ENCODE data around the gene SLC7A6.

Gene SLC7A6

DNA sequence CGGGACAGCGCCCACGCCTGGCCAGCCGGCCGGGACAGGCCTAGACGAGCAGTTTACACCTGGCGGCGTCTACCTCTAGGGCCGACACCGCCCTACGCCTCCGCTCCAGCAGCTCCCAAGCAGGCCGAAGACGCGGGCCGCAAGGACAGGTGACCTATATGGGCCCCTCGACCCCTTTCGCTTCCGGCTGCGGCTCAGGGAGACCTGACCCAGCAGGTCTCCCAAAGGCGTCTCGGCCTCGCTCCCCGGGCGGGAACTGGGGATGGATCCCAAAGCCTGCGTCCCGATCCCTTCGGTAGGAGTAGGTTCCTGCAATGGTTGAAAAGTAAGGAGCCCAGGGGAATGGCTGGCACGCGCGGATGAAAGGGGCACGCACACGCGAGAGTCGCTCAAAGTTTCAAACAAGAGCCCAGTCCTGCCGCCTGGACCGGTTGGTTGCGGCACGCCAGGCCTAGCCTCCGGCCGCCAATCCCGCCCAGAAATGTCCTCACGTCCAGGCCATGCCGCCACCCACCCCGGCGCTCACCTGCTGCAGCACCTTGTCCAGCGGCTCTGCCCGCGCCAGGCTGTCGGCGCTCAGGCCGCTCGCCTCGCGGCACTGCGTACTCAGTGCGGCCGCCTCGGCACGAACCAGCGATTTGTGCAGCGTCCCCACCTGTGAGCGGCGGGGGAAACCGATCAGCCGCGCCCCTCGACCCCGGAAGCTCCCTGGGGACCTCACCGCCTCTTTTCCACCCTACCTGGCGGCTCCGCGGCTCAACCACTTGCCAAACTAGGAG, 29.0 kb upstream of the SLC7A6 start:
- no peak for DNase-seq (ENCODE audit: low spot score)

DNA sequence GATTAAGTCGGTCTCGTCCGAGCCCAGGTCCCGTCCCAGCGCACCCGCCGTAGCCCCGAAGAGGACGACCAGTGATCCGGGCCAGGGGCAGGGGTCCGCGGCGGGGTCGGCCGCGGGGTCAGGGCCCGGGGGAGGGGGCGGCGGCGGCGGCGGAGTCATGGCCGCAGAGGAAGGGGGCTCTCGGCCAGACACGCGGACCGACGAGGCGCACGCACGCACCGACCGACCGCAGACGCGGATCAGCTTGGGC, 28.5 kb upstream of the SLC7A6 start, which contains the start of gene ESRP2:
TSS of gene ESRP2 (minus strand) at position 241 of the 250 bp plus-strand sequence. CDS start at position 159, 82 bp downstream.
- DNase-seq (ENCODE audit: low spot score) = no peak

DNA sequence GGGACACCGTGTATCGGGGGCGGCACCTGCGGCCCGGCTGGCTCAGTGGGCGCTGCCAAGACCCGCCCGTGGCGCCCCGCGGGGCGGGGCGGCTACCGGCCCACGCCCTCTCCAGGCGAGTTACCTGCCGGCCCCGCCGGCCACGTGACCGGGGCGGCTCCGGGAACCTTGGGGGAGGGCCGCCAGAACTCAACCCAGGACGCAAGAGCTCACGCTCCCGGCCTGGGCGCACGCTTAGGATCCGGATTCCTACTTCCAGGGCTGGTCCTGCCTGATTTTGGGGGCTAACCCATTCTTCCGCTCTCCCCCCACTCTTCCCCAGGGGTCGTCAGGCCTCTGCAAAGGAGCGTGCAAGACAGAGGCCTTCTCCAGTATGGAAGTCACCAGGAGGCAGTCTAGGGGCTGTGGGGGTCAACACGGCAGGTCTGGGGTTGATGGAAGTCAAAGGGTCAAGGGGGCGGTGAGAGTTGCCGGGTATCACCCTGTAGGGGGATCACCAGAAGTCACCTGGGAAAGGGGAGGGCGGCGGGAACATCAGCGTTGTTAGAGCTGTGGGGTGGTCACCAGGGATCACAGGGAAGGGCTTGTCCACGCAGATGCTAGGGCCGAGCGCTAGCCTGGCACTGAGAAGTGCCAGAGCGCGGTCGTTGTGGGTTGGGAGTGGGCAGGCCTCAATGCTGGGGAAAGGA, 28.0 kb upstream of the SLC7A6 start:
- DNase-seq (ENCODE audit: low spot score) = no peak

DNA sequence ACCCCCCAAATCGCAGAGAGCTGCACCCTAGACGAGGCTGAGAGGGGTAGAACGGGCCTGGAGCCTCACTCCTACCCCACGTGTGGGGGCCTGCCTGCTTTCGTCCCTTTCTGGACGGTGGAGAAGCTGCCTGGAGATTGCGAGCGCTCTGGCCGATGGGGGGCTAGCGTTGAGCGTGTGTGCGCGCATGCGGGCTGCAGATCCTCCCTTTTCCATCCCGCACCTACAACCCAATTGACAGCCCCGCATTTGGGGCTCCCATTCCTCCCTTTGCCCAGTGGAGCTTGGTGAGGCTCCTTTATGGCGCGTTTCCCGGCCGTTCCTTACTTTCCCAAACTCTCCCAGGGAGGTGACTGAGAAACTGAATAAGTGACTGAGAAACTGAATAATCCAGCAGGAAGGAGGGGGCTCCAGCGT, 27.5 kb upstream of the SLC7A6 start:
- DNase-seq (ENCODE audit: low spot score) = no peak

DNA sequence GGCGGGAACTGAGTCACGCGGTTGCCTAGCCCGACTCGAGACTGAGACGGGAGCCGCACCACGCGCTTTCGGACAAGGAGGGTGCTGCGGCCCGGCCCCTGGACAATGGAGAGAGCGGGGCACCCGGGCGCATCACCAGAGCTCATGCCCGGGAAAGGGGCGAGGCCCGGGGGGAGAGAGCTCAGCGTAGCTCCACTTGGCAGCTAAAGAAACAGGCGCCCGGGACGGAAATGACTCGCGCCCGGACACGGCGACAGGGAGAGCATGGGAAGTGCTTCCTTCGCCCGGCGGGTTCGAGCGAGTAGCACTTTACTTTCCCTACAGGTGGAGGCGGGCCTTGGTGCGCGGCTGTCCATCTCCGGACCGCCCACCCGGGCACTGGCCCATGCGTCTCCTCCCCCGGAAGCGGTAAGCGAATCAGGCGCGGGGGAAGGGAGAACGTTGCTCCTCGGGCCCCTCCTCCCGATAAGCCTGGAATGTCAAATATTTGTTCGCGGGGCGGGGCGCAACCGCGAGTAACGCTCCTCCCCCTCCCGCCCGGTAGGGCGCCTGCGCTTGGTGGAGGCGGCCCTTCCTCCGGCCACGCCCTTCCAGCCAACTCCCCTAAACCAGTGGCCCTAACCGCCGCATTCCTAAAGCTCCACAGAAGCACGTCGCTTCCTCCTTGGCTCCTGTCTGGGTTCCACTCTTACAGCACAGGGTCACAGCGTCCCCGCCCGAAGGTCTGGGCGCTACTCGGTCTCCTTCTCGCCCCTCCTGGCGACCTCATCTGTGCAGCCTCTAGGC, 26.9 kb upstream of the SLC7A6 start:
- DNase-seq (ENCODE audit: low spot score) = peak; percentile 99

- no peak for DNase-seq (ENCODE audit: low spot score)
Observed at GRCh38 chr16:68238029-68238345, 26.3 kb upstream of the SLC7A6 start.

GRCh38 chr16:68242085-68242484, 22.2 kb upstream of the SLC7A6 start:
- DNase-seq (ENCODE audit: low spot score) = no peak

DNA sequence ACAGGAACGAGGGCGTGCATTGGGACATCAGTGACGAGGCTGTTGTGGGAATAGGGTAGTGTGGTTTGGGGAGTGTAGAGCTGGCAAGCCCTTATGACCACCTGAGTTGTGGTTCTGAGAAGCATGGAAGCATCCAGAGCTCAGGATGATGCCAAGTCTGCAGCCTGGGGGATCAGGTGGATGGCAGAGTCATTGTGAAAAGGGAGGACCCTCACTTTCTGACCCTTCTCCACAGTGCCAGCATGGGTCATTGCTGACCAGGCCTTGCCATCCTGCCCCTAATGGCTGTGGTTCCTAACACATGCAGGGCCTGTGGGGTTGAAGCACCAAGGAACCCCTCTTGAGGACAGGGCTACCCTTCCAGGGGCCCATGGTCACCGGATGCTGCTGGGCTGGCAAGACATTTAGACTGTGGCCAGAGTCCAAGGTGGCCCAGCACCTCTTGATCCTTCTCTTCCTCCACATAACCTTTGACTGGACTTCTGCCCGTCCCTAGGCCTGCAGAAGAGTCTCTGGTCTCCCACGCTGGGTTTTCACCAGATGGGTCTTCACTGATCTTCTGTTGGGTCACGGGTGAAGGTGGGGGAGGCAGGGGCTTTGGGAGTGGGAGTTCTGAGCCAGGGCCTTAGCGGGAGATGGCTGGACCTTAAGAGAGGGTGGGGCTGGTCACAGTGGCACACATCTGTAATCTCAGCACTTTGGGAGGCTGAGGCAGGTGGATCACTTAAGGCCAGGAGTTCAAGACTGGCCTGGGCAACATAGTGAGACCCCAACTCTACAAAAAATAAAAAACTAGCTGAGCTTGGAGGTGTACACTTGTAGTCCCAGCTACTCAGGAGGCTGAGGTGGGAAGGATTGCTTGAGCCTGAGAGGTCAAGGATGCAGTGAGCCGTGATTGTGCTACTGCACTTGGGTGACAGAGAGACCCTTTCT, 21.1 kb upstream of the SLC7A6 start:
- no peak for DNase-seq (ENCODE audit: low spot score)

DNA sequence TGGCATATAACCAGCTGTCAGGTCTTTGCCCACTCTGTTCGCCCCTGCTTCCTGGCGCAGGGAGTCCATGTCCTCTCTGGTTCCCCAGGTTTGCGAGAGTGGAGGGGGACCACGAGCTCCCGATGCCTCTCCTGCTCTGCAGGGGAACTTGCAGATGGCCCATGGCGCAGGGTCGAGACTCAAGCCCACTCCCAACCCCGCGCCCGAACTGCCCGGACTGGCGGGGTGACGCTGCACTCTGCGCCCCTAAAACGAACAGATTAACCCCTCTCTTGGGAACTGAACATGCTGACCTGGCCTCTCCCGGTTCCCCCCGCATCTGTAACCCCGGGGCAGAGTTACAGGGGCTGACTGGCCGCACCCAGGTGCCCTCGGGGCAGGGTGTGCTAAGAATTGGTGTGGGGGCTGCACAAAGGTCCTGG, 19.8 kb upstream of the SLC7A6 start:
- DNase-seq (ENCODE audit: low spot score) = no peak

DNA sequence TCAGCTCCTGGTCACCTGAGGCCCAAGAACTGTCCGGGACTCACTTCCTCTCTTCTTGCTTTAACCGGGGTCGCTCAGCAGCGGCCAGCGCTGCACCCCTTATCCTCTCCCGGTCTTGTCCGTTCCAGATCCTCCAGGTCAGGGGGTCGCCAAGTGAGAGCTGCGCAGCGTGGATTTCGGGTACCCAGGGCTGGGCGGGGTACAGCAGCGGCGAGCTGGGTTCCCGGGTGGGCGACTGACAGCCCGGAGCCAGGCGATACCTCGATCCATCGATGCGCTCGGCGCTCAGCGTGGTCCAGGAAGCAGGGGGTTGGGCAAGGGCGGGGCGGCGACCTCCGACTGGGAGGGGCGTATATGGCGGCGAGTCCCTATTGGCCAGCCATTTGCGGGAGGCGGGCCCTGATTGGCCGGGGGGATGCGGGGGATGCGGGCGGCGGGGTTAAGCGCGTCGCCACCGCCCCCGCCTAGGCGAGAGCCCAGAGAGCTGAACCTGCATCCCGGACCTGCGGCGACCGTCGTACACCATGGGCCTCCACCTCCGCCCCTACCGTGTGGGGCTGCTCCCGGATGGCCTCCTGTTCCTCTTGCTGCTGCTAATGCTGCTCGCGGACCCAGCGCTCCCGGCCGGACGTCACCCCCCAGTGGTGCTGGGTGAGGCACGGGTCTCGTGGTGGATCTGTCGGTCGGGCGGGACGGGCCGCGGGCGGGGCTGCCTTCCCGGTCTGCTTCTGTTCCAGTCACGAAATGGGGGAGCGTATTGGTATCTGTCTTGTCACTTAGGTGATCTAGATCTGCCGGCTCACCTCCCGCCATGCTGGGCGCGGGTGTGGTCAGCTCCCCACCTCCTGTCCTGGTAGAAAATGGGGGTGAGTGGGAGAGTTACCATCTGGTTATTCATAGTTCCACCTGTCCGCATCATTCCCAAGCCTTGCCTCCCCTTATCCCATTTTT, 19.1 kb upstream of the SLC7A6 start, which contains the start of gene PLA2G15:
TSS of gene PLA2G15 (plus strand) at position 471 of the 951 bp plus-strand sequence. CDS start at position 525, 54 bp downstream.
- DNase-seq (ENCODE audit: low spot score) = peak; percentile 100

DNA sequence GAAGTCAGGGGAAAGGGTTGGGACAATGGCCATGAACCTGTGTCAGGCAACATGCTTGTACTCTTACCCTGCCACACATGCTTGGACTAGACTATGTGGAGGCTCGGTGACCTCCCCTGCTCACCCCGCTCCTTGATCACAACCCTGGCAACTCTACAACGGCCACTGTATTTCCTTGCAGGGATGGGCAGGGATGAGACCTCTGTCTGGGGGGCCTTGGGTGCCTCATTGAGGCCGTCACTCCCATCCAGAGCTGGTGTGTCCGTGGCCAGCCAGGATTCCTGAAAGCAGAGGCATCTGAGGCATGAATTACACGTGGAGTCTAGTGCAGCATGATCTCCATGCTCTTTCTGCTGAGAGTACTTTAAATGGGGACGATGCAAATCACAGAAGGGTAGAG, 18.2 kb upstream of the SLC7A6 start:
- no peak for DNase-seq (ENCODE audit: low spot score)

DNA sequence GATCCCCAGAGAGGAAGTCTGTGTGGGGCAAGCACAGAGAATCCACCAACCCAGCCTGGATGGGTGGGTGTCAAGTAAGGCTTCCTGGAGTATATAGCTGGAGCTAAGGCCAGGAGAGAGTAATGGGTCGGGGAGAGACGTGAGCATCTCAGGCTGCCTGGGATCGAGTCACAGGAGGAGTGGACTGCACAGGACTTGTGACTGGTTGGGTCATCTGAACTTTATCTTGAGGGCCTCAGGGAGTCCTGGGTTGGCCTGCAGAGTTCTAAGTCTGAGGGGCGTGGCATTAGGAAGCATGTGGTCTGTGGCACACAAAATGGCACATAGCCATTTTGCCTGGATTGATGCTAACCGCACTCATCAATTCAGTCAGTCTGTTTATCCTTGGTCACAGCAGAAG, 17.7 kb upstream of the SLC7A6 start:
- no peak for DNase-seq (ENCODE audit: low spot score)

- no peak for DNase-seq (ENCODE audit: low spot score)
Observed at GRCh38 chr16:68247400-68247799, 16.9 kb upstream of the SLC7A6 start.

DNA sequence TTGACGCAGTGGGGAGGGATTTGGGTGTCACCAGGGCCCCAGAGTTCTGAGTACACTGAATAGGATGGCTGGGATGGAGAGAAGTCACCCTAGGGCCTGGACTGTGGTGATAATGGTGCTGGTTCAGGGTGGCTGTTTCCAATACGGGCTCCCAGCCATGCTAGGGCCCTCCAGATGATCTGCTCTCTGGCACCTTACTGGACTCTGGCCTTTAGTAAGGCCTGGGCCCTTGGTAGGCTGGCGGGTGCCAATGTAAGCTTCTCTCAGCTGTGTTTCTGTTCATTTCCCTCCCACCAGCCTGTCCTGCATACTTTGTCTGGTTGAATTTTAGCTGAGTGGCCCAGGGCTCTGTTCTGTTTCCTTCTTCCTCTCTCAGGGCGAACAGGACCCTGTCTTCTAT, 16.4 kb upstream of the SLC7A6 start:
- DNase-seq (ENCODE audit: low spot score) = no peak

DNA sequence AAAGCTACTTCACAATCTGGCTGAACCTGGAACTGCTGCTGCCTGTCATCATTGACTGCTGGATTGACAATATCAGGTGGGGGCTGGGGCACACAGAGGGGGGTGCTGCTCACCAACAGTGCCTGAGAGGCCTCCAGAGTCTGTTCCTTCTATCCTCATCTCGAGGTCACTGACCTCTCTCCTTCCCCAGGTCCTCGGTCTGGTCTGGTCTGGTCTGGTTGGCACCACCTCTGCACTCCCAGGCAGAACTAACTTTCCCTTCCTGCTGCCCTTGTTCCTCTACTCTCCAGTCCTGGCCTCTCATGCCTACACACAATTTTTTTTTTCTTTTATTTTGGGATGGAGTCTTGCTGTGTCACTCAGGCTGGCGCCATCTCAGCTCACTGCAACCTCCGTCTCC, 15.0 kb upstream of the SLC7A6 start:
- no peak for DNase-seq (ENCODE audit: low spot score)

DNA sequence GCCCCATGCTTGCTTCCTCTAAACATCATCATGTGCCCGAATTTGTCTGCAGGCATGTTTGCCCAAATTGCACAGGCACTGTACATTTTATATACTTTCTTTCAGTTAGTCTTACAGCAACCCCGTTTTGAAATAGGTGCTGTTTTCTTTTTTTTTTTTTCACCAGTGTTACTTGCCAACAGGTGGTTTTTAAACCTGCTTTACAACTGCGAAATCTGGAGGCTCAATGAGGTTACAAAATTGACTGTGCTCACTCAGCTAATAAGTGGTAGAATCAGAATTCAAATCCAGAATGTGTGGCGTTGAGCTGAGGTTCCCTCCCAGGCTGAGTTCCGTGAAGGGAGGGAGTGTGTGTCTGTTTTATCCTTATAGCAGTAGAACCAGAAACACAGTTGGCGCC, 13.4 kb upstream of the SLC7A6 start:
- no peak for DNase-seq (ENCODE audit: low spot score)

DNA sequence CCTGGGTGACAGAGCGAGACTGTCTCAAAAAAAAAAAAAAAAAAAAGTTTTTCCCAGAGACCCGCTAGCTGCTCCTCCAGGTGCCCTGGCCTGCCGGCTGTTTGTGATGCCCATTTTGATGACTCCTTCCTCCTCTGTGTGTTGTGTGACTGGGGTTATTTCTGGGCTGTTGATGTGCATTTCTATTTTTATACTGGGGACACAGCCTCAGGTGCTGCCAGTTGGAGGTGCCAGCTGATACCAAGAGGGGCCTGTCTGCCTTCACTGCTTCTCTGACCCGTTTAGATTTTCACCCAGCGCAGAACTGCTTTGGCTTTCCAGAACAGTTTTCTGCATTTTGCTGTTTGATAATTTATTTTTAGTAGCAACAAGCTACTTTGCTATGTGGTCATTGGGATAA, 12.5 kb upstream of the SLC7A6 start:
- no peak for DNase-seq (ENCODE audit: low spot score)

GRCh38 chr16:68252383-68252782, 11.9 kb upstream of the SLC7A6 start:
- no peak for DNase-seq (ENCODE audit: low spot score)

DNA sequence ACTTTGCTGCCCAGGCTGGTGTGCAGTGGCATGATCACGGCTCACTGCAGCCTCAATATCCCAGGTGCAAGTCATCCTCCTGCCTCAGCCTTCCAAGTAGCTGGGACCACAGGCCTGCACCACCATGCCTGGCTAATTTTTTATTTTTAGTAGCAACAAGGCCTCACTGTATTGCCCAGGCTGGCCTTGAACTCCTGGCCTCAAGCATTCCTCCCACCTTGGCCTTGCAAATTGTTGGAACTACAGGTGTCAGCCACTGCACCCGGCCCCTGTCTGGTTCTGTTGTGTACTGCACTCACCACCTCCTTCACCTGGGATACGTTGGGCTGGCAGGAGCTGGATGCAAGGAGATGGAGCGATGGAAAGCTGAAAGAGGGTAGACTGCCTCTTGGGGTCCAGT, 10.6 kb upstream of the SLC7A6 start:
- DNase-seq (ENCODE audit: low spot score) = no peak

DNA sequence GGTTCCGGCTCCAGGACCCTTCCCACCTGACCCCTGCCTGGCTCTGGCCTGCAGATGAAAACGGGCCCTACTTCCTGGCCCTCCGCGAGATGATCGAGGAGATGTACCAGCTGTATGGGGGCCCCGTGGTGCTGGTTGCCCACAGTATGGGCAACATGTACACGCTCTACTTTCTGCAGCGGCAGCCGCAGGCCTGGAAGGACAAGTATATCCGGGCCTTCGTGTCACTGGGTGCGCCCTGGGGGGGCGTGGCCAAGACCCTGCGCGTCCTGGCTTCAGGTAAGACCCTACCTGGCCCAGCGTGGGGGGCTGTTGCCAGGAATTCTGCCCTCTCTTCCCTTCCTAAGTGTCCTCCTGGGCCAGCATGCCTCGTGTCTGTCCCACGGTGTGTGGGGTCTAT, 8.6 kb upstream of the SLC7A6 start:
- DNase-seq (ENCODE audit: low spot score) = no peak

Data from GM03348 (cell line).